HT1080 (cell line): ENCODE results near the gene SPAG17. TPM values are rescaled to one million over a fixed set of nuclear protein-coding genes. Genes with fewer than 3 reads are reported as not detected.

Source experiments
- DNase-seq: peaks from one replicate; pipeline ENCODE4 v3.0.0-alpha.2; 2015; ENCODE audit warnings: low read depth
- total RNA-seq: library from RNA; depleted of rRNA; stranded (reverse); fragments of >200 nt; shearing (Covaris generic); gene quantifications from 2 replicates; pipeline ENCODE4 v1.2.3, GENCODE V29; 2014

The SPAG17 gene
- total RNA-seq, 1 experiment from 2014 or later = not detected

GRCh38 chr1:118122234-118123004 is 62.6 kb downstream of the SPAG17 start:
- no peak for DNase-seq

GRCh38 chr1:118118873-118119463 is 66.1 kb downstream of the SPAG17 start:
- no peak for DNase-seq

GRCh38 chr1:118118469-118118868 is 66.6 kb downstream of the SPAG17 start:
- no peak for DNase-seq

- no peak for DNase-seq
Measured at GRCh38 chr1:118117521-118117920, 67.5 kb downstream of the SPAG17 start.

GRCh38 chr1:118116909-118117308 is 68.1 kb downstream of the SPAG17 start:
- no peak for DNase-seq

GRCh38 chr1:118116401-118116800 is 68.6 kb downstream of the SPAG17 start:
- DNase-seq = no peak

GRCh38 chr1:118115567-118116295 is 69.3 kb downstream of the SPAG17 start:
- peak; percentile 36 for DNase-seq

GRCh38 chr1:118113261-118113660 is 71.8 kb downstream of the SPAG17 start:
- peak; percentile 30 for DNase-seq

- no peak for DNase-seq
Measured at GRCh38 chr1:118110580-118110979, 74.4 kb downstream of the SPAG17 start.

GRCh38 chr1:118104951-118105350 is 80.1 kb downstream of the SPAG17 start:
- no peak for DNase-seq

- DNase-seq = no peak
Measured at GRCh38 chr1:118102445-118102844, 82.6 kb downstream of the SPAG17 start.

- DNase-seq = no peak
Measured at GRCh38 chr1:118101999-118102398, 83.0 kb downstream of the SPAG17 start.

- DNase-seq = peak; percentile 36
Measured at GRCh38 chr1:118101515-118101844, 83.5 kb downstream of the SPAG17 start.

- no peak for DNase-seq
Measured at GRCh38 chr1:118100686-118101514, 84.1 kb downstream of the SPAG17 start.

- DNase-seq = no peak
Measured at GRCh38 chr1:118099686-118100085, 85.3 kb downstream of the SPAG17 start.

GRCh38 chr1:118097622-118098348 is 87.2 kb downstream of the SPAG17 start:
- no peak for DNase-seq

- no peak for DNase-seq
Measured at GRCh38 chr1:118093017-118093416, 92.0 kb downstream of the SPAG17 start.

GRCh38 chr1:118090130-118090529 is 94.9 kb downstream of the SPAG17 start:
- DNase-seq = no peak

- DNase-seq = no peak
Measured at GRCh38 chr1:118085365-118085764, 99.7 kb downstream of the SPAG17 start.

- DNase-seq = no peak
Measured at GRCh38 chr1:118084400-118084799, 100.6 kb downstream of the SPAG17 start.

GRCh38 chr1:118082984-118083383 is 102.0 kb downstream of the SPAG17 start:
- no peak for DNase-seq
